ENCODE data around the gene FLT4. TPM values are rescaled to one million over a fixed set of nuclear protein-coding genes. Genes with fewer than 3 reads are reported as not detected.
"Not testable (repeated sequence)": the region's sequence is repeated elsewhere in the genome, so short reads cannot be mapped to it uniquely, and the experiment has no call there.

Gene FLT4
- total and polyA plus RNA-seq, 4 donors: 12.6 to 42.1 (median 25.3) TPM

- ATAC-seq (ENCODE audit: insufficient read depth, low FRiP score): no peak
Measured at GRCh38 chr5:180675036-180675635, 25.7 kb upstream of the FLT4 start.

DNA sequence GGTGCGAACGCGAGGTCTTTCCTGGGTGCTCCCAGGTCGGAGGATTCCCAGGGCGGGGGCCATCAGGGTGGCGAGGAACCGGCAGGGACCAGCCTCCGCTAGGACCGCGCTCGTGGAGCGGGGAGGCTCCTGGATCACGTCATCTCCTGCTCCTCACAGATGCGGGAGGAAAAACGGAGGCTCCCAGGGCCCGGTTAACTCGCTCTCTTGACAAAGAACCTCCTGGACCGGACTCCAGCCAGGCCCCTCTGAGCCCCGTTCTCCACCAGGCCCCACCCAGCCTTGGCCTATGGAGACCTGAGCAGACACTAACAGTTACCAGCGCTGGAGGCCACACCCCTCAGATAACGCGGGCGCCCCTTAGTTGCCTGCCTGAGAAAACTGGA is 24.7 kb upstream of the FLT4 start:
- H3K27ac ChIP-seq (ENCODE audit: low read depth in 1 of 2, low read length in 1 of 2); H3K9ac ChIP-seq (ENCODE audit: insufficient read depth in 1 of 2, low read length in 2 of 2); H3K9me3 ChIP-seq (ENCODE audit: control insufficient read depth in 4 of 4, insufficient read depth in 3 of 4, low read length in 3 of 4); DNase-seq; H3K36me3 ChIP-seq (ENCODE audit: control insufficient read depth in 4 of 4, insufficient read depth in 4 of 4, low read length in 4 of 4); ATAC-seq (ENCODE audit: insufficient read depth, low FRiP score); H3K4me1 ChIP-seq (ENCODE audit: control insufficient read depth in 5 of 5, insufficient read depth in 5 of 5, low read length in 5 of 5); H3K4me3 ChIP-seq: not testable (repeated sequence)
- 3 to 19% methylated on average over 20 to 23 of the region's 23 CpGs for WGBS, 2 donors
- peaks cover 7 to 21% (median 8%) of the 10 kb centered on the region in 3 donors for H3K27me3 ChIP-seq (ENCODE audit: control insufficient read depth in 3 of 3, insufficient read depth in 3 of 3, low read length in 2 of 3)

More at GRCh38 chr5:180675036-180675635, 25.7 kb upstream of the FLT4 start:
- peaks cover 7 to 21% (median 8%) of the 10 kb centered on the region in 3 donors for H3K27me3 ChIP-seq (ENCODE audit: control insufficient read depth in 3 of 3, insufficient read depth in 3 of 3, low read length in 2 of 3)
- WGBS, 2 donors: 89 to 92% methylated on average over 14 of the region's 14 CpGs
- no peak for DNase-seq
- H3K27ac ChIP-seq (ENCODE audit: low read depth in 1 of 2, low read length in 1 of 2): no peak overlapping the region
- no peak for TF ChIP-seq CTCF (IDR thresholded peaks at IDR 0.05; ENCODE audit: control extremely low read depth, extremely low read depth)
- H3K9me3 ChIP-seq (ENCODE audit: control insufficient read depth in 4 of 4, insufficient read depth in 3 of 4, low read length in 3 of 4): peaks cover 0 to 1% (median 0%) of the 10 kb centered on the region in 4 donors
- H3K4me3 ChIP-seq: no peak overlapping the region
- H3K36me3 ChIP-seq (ENCODE audit: control insufficient read depth in 4 of 4, insufficient read depth in 4 of 4, low read length in 4 of 4): no peaks in the 10 kb centered on the region
- no peak overlapping the region for H3K9ac ChIP-seq (ENCODE audit: insufficient read depth in 1 of 2, low read length in 2 of 2)
- peaks cover 0 to 8% (median 5%) of the 10 kb centered on the region in 5 donors for H3K4me1 ChIP-seq (ENCODE audit: control insufficient read depth in 5 of 5, insufficient read depth in 5 of 5, low read length in 5 of 5)

DNA sequence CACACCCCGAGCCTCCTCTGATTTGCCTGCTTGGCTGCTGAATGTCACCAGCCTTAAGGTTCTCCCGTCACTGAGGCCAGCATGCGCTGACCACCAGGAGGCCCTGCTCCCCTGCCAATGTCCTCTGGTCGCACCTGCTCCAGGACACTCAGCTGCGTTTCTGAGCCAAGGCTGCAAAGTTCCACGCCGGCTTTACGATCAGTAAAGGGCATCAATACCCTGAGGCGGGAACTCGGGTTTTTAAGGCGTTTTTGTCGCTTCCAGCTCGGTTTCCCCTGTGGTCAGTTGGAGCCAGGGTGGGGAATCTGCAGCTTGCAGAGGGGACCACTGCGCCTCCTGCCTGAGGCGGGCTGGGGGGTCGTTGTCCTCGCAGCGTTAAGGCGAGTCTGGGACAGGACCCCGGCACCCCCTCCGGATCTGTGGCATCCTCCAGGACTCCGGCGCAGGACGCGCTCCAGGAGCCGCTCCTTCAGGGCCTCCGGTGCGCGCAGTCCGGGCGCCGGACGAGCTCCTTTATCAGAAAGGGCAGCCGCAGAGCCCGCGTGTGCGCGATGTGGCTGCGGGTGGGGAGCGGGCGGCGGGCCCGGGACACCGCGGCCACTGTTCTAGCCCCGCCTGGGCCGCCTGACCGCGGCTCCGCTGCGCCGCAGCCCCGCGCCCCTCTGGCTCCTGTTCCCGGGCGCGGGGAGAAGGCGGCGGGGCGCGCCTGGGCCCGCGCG is 24.1 kb upstream of the FLT4 start:
- DNase-seq: no peak
- peaks cover 7 to 21% (median 8%) of the 10 kb centered on the region in 3 donors for H3K27me3 ChIP-seq (ENCODE audit: control insufficient read depth in 3 of 3, insufficient read depth in 3 of 3, low read length in 2 of 3)

GRCh38 chr5:180671958-180672524 is 22.6 kb upstream of the FLT4 start:
- peaks cover 7 to 21% (median 8%) of the 10 kb centered on the region in 3 donors for H3K27me3 ChIP-seq (ENCODE audit: control insufficient read depth in 3 of 3, insufficient read depth in 3 of 3, low read length in 2 of 3)
- DNase-seq; ATAC-seq (ENCODE audit: insufficient read depth, low FRiP score); H3K9me3 ChIP-seq (ENCODE audit: control insufficient read depth in 4 of 4, insufficient read depth in 3 of 4, low read length in 3 of 4); H3K27ac ChIP-seq (ENCODE audit: low read depth in 1 of 2, low read length in 1 of 2); H3K9ac ChIP-seq (ENCODE audit: insufficient read depth in 1 of 2, low read length in 2 of 2); H3K36me3 ChIP-seq (ENCODE audit: control insufficient read depth in 4 of 4, insufficient read depth in 4 of 4, low read length in 4 of 4); H3K4me1 ChIP-seq (ENCODE audit: control insufficient read depth in 5 of 5, insufficient read depth in 5 of 5, low read length in 5 of 5); H3K4me3 ChIP-seq: not testable (repeated sequence)
- WGBS, 2 donors: 90 to 93% methylated on average over 13 of the region's 13 CpGs

More for the DNA sequence above, 24.1 kb upstream of the FLT4 start:
- 6 to 10% methylated on average over 63 to 64 of the region's 64 CpGs for WGBS, 2 donors
- no peak for ATAC-seq (ENCODE audit: insufficient read depth, low FRiP score)
- peaks cover 0 to 8% (median 5%) of the 10 kb centered on the region in 5 donors for H3K4me1 ChIP-seq (ENCODE audit: control insufficient read depth in 5 of 5, insufficient read depth in 5 of 5, low read length in 5 of 5)
- H3K36me3 ChIP-seq (ENCODE audit: control insufficient read depth in 4 of 4, insufficient read depth in 4 of 4, low read length in 4 of 4): no peaks in the 10 kb centered on the region
- no peak for TF ChIP-seq CTCF (IDR thresholded peaks at IDR 0.05; ENCODE audit: control extremely low read depth, extremely low read depth)
- no peak overlapping the region for H3K27ac ChIP-seq (ENCODE audit: low read depth in 1 of 2, low read length in 1 of 2)
- H3K9ac ChIP-seq (ENCODE audit: insufficient read depth in 1 of 2, low read length in 2 of 2): no peak overlapping the region
- H3K9me3 ChIP-seq (ENCODE audit: control insufficient read depth in 4 of 4, insufficient read depth in 3 of 4, low read length in 3 of 4): no peaks in the 10 kb centered on the region
- no peak overlapping the region for H3K4me3 ChIP-seq
